Ecto neural progenitor cell (in vitro differentiated cells): ENCODE measurements around the gene ABLIM1.
"Not testable (repeated sequence)": the region's sequence is repeated elsewhere in the genome, so short reads cannot be mapped to it uniquely, and the experiment has no call there.

Experiments
- DNase-seq: peaks from one replicate; pipeline ENCODE4 v3.0.0-alpha.2; 2018; ENCODE audit warnings: low spot score

The ABLIM1 gene

DNA sequence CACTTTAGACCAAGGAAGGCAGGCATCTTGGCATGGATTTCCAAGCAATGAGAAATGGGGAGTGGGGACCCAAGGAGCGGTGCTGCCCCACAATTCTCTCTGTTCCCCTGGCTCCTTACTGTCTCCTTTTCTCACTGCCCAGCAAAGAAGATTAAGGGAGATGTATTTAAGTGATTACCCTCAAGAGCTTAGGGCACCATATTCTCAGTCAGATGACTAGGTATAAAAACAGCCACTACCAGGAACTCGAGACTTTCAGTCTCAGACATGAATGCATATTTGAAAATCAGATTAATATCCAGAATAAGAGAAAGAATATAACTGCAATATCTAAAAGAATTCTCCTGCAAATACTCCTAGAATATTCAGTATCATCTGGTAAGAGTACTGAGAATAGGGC lies at the start of gene ABLIM1:
ABLIM1 (minus strand) TSS at position 101 of the 400 bp plus-strand sequence; CDS start at position 26, 75 bp downstream.
- DNase-seq = no peak

DNA sequence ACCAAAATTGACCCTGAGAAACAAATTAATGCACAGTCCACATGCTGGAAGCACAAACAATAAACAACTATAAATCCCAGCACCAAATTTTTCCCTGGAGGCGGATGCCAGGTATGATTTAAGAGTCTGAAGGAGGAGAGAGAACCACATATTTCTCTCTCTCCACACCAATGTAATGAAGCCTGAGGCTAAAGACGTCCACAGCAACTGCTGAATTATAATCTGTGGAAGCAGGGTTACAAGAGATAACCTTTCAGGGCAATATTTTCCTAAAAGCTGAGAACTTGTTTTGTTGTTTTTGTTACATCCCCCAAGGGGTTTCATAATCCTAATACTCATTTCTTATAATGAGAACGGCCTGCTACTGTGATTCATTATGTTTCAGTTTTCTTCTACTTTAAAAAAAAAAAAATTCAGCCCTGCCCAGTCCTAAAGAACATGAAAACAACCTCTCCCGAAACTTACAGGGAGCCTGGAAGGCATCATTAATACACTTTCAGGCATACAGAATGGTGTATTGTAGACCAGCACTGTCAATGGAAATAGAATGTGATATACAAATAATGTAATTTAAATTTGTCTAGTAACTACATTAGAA lies 48.5 kb upstream of the ABLIM1 start:
- DNase-seq = no peak

DNA sequence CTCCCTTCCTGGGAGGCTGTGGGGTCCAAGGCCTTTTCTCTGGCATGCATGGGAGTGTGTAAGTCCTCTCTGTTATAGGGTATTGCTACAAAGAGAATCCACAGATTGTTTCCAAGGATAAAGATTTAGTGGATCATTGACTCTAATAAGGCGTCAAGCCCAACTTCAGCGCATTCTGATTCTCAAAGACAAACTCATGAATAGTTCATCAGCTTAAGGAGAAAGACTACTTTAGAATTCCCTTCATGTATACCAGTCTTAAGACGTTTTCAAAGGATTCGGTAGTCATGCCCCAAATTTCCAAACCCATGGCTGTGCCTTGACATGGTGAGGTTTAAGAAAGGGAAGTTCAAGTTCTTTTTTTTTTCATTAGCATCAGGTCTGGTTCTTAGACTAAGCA lies 46.6 kb upstream of the ABLIM1 start:
- no peak for DNase-seq

DNA sequence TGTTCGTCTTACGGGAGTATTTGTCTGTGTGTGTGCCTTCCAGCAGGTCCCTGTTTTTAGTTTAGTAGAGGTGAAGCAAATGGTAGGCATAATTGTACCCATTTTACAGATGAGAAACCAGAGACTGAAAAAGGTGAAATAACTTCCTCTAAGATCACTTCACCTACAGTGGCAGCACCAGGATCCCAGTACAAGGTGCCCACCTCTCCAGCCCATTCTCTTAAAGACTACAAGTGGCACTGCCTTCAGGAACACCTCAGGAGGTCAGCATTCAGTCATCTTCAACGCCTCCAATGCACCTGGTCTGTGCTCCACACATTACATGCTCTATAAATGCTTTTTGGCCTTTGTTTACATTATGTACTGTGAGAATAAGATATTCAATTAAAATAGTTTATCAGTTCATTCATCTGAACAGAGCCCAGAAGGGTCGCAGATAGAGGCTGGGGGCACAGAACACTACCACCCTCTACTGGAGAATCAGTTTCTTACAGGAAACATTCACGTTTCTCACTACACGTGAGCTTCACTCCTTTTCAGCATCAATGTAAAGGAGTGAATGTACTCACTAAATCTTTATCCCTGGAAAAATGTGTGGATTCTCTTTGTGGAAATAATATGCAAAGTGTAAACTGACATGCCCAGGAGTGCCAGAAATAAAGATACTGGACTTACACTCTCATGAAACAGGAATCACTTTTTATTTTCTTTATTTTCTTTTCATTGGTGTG lies 45.5 kb upstream of the ABLIM1 start:
- DNase-seq = no peak

DNA sequence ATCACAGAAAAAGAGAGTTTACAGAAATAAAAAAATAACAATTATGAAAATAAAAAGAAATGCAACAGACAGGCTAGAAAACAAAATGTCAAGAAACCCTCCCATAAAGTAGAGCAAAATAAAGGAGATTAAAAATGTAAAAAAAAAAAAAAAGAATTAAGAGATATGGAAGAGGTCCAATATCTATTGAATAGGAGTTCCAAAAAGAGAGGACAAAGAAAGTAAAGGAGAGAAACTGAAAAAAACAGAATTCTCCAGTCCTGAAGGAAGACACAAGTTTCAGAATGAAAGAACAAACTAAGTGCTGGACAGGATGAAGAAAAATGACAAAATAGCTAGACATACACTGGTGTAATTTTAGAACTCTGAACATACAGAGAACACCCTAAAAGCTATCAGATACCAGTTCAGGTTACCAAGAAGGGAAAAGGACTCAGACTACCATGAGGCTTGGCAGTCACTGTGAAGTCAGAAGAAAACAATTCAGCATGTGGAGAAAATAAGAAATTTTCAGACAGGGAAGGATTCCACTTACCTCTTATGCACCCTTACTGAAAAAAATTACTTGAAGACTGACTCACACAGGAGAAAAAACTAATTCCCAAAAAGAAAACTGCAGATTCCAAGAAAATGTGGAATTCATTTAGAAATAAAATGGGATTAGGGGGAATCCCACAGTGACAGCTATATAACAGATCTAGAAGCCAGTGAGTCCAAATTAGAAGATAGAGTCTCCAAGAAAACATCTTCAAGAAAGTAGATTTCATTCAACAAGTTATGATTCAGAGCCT lies 40.4 kb upstream of the ABLIM1 start:
- no peak for DNase-seq

DNA sequence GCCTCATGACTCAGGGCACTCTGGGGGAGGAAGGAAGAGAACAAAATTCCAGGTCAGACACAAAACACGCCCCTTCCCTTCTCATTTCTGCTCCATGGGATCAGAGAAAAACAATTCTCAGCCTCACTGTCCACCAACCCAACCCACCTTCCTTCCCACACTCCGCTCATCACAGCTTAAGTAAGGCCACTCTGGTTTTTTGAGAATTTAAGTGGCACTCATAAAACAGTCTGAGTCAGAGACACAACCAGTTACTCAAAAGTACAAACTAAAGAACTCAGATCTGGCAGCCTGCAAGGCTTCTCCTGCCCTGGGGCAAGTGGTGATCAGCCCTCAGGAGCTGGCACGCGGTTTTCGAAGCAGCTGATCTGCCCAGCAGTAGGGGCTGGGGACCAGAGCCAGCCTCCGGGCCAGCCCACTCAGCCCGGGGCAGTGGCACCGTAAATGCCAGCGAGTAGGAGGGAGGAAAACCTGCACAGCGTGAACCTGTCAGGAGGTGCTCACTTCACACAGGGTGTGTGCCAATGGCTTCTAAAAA lies 39.1 kb upstream of the ABLIM1 start:
- DNase-seq = no peak

DNA sequence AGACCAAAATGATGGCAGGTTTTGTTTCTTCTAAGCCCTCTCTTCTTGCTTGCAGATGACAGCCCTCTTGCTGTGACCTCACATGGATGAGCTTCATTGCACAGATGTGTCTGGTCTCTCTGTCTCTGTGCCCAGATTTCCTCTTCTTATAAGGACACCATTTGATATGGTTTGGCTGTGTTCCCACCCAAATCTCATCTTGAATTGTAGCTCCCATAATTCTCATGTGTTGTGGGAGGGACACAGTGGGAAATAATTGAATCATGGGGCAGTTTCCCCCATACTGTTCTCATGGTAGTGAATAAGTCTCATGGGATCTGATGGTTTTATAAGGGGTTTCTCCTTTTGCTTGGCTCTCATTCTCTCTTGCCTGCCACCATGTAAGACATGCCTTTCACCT lies 38.2 kb upstream of the ABLIM1 start:
- DNase-seq = not testable (repeated sequence)

DNA sequence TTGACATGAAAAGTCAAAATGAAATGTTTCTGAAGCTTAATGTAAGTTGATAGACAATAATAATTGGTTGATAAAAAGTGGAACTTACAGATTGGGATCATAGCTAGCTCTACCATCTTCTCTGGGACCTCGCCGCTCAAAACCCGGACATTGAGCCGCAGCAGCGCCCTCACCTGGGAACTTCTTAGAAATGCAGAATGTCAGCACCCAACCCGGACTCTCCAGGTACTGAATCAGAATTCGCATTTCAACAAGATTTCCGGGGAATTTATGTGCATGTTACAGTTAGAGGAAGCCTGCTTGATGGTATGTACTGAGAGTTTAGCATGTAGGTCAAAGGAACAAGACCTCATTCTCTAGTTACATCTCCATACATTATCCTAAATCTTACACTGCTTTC lies 36.7 kb upstream of the ABLIM1 start:
- peak; percentile 63 for DNase-seq

DNA sequence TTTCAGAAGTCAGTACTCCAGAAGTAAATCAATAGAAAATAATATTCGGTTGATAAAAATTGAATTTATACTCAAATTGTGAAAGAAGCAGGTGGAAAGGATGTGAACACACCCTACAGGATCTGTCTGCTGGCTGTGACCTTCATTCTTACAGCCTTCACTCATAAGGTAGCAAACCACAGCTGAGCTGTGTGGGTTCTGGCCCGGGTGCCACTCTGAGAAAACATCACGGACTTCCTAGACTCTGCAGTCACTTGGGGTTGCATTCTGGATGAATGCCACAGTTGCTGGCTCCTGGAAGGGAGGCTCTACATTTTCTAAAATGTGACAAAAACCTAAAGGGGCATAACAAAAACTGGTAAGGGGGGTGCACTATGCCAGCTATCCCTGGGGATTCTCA lies 36.0 kb upstream of the ABLIM1 start:
- no peak for DNase-seq

DNA sequence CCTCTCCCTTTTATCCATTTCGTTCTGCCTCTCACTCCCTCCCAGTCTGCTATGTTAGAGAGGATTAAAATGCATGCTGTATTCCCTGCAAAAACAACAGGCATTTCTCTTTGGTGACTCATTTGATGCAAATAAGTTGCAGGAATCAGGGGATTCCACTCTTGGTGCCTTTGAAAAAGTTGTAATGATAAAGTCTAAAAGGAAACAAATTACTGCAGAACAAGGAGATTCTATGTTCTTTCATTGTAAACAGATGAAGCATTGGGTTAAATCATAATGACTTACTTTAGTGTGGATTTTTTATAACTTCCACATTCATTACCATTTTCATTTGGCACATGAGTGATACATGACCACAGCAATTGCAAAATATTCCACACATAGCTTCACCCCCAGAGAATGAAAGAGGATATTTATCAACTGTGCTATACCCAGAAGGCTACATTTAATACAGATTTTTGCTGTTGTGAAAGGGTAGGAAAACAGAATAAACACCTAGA lies 33.4 kb upstream of the ABLIM1 start:
- DNase-seq = no peak

DNA sequence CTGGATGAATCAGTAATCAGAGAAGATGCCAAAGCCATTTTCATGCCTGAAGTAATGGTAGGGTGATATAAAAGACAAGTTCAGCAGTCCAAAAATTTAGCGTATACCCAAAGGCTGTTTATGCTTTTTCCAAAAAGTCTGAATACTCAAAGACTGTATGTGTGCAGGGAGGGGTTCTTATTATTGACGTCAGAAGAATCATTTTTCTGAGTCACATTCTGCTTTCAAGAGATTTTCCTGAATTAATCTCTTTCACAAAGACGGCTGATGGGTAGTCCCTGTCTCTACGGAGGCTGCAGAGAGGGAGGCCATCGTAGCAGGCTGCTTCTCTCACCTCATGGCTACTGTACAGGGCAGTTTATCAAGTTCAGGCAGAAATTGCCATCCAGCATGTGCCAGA lies 30.7 kb upstream of the ABLIM1 start:
- DNase-seq = no peak

DNA sequence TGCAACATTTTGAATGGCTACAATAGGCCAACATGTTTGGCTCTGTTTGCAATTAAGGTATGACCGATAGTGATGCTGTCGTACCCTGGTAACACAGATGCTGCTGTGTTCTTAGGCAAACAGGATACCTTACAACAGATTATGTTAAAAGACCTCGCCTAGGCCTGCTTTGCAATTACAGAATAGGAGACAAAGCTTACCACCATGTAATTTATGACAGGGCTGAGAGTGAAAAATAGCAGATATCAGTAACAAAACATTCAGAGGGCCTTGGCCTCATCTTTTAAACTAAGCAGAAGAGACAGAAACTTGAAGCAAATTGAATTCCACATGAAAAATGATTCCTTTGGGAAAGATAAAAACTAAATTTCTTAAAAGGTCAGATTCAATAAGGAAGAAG lies 29.4 kb upstream of the ABLIM1 start:
- DNase-seq = no peak

DNA sequence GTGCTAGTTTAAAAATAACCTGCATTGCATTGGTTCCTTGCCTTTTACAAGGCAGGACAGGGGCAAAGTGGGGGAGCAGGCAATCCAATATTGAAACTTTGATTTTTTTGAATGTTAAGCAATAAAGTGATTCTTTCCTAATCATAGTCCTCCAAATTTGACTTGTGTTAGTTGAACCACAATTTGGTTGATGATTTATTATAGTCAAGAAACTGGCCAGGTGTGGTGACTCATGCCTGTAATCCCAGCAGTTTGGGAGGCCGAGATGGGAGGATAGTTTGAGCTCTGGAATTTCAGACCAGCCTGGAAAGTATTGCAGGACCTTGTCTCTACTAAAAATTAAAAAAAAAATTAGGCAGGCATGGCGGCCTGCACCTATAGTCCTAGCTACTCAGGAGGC lies 27.9 kb upstream of the ABLIM1 start:
- DNase-seq = no peak

DNA sequence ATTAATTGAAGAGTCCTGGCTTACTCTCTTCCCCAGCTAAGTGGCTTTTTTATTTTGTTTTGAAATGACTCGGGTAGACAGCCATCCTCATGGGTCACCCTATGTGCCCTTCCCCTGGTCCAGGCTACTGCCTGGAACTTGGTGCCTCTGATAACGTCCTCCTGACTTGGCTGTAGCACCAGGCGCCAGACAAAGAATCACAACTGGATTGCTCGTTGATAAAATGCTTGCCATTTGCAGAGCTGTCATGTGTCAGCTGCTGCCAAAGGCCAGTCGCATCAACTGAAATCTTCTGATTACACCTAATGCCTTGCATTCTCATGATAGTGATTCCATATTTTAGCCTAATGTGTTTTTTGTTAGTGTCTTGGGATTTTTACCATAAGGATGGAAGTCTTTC lies 27.4 kb upstream of the ABLIM1 start:
- DNase-seq = no peak

DNA sequence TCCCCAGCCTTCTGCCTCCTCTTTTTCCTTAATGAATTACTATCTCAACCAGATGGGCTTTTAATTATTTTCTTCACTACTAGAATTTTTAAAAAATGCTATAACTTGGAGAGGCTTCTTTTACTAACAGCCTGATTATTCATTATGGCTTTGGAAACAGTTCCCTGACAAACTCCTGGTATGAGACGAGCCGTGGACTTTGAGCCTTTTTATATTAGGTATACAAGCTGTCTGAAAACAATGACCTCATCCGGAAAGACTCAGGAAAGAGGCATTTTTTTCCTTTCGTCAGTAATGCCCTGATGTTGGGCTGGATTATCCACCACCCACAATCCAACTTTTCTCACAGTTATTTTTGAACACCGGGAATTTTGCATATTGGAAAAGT lies 26.7 kb upstream of the ABLIM1 start:
- DNase-seq = no peak

DNA sequence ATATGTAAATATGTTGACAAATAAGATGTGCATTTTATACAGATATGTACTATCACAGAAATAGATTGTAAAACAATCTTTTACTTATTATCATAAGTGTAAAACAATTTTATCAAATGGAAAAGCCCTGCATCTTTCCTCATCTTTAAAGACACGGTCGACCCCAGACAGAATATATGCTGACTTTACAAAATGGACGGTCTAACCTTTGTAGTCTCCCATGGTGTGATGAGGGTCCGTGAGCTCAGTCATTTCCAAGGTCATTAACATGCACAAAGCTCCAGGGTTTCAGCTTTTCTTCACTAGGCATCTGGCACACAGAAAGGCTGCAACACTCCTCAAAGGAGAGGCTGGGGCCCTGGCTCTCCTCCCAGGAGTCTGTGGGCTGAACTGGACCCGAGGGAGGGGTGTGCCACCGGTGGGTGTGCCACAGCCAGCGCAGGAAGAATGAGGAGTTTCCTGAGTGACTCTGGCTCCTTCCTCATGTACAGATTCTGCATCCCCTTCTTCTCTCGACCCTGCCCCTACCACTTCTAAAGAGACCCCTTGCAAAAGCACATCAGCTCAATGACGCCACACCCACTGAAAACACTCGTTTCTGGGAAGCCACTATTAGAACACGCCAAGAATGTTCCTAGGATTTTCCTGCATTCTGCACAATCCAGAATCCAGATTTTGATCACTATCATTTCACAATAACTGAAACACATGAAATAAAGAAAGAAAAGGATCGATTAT lies 26.2 kb upstream of the ABLIM1 start:
- DNase-seq = no peak

DNA sequence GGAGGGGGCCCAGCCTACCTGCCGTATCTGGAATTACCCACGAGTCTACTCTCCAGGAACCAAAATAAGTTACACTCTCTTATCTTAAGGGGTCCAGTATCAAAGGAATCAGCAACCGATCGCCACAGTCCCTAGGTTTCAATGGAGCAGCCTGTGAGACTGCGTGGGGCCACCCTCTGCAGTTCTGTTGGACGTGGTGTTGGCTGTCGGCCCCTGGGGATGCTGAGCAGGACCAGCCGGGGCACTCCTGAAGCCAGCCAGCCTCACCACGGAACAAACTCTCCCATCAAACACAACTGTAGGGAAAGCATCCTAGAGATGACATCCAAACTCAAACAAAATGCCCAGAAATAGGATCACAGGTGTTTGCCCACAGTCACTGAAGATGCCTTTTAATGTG lies 25.5 kb upstream of the ABLIM1 start:
- DNase-seq = no peak

DNA sequence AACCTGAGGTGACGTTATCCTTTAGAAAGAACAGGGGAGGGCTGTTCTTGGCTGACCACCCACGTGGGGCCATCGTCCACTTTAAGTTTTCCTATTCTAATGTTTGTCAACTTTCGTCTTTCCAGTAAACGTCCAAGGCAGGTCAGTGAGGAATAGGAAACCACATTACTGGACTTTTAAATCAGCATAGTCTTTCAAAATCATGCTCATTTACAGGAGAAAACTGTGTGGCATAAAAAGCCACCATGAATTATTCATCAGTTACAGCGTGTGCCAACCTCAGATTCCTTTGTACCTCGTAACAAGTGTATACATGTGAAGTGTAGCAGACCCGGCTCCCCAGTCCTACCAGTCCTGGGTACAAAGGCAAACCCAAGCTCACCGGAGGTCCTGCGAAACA lies 25.1 kb upstream of the ABLIM1 start:
- DNase-seq = no peak

DNA sequence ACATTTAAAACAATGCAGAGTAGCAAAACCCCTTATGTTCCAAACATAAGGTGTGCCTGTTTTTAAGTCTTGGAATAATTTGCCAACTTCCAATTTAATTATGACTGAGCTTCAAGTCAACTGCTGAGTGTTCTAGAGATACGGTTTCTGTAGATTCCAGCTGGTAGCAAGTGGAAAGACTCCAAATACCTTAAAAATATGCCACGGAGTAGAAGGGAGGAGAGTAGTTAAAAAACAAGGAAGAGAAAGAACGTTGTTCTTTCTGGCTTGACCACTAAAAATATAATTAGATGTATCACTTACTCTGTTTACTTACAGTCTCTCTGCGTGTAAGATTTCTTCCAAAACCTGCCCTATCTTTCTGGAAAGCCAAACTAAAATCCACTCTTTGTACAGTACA lies 24.5 kb upstream of the ABLIM1 start:
- DNase-seq = no peak

DNA sequence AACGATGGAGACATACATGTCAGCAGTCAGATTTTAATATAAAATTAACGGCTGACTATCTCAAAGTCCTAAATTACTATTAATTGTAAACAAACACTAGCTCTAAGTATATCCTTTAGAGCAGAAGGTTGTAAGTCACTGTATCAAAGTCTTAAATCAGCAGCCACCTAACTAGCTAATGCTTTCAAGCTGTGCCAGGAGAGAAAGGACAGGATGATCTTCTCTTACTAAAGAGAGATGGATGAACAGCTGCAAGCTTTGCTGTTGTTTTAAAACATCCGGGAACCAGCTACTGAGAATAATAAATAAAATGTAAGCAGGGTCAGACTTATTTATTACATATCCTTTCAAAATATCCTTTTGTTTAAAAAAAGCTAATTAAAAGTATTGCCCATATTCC lies 24.0 kb upstream of the ABLIM1 start:
- DNase-seq = no peak

DNA sequence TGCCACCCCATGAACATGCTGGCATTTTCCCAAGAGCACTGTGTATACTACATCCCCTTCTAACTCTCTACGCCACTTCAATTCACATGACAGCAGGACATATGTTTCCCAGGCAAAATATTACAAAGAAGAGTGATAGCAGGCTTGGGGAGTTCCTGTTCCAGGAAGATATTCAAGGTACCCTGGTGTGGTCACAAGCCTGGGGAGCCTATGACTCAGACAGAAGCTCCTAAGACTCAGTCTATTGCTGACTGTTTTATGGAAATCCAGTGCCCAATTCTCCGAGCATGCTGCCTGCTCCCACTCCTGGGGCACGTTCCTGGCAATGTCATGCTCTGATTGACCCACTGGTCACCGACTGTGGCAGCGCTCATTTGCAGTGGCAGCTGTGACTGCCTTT lies 23.5 kb upstream of the ABLIM1 start:
- DNase-seq = no peak

DNA sequence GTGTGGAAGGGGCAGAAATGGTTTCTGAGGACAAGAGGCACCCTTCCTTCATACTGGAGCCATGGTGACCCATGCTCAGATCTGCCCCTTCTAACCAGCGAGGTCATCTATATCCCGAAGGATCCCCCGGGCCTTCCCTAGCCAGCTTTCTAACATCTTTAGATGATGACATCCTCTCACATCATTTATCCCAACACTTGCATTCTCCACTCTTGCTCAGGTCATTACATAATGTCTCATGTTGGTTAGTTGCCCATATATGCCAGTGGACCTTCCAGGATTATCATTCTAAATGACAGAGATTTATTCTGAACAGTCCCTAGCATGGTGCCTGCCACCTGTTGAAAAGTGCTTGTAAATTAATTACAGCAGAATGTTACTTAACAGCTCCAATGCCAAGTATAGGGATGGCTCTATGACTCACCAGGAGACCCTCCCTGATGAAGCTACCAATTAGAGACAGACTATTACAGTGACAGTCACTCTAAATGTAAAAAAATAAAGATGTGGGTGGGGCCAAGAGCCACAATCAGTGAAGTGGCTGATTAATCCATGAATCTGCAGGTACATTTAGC lies 22.6 kb upstream of the ABLIM1 start:
- no peak for DNase-seq
